Activated CD4-positive, alpha-beta T cell treated with anti-CD3 and anti-CD28 coated beads for 36 hours (primary cell): Measurements from ENCODE around the gene VAV2. TPM values are rescaled to one million over a fixed set of nuclear protein-coding genes. Genes with fewer than 3 reads are reported as not detected.

Experiments used
- total RNA-seq, 2 experiments: library from RNA; stranded (reverse); gene quantifications; one replicate each; pipeline ENCODE4 v1.2.3, GENCODE V29; 2021

Gene VAV2
- total RNA-seq, 2 experiments from 2014 or later, result 5.1 to 6.5 TPM

Other genes with a start within 250 kb of the VAV2 start
- gene BRD3OS, start 33.2 kb upstream of the VAV2 start, total RNA-seq, result 10 to 100 TPM; 15.1 to 18.0 TPM
- 10 to 100 TPM; 33.8 to 39.2 TPM for gene BRD3, start 75.7 kb upstream of the VAV2 start, total RNA-seq
- gene WDR5, start 143.8 kb upstream of the VAV2 start, total RNA-seq, result 10 to 100 TPM; 51.4 to 59.2 TPM
- gene RNU6ATAC, start 172.2 kb upstream of the VAV2 start, total RNA-seq, result 10 to 100 TPM in 1 of 2 experiments, not detected in 1; 45.7 TPM